Panc1 (cell line): ENCODE measurements around the gene ZNF804A. TPM values are rescaled to one million over a fixed set of nuclear protein-coding genes. Genes with fewer than 3 reads are reported as not detected.

Experiments
- ATAC-seq: fragments of 200-7000 bp; cut with Tn5 transposase; 2 replicates; pipeline ENCODE4 v1.9.1; 2020; ENCODE audit warnings: mild to moderate bottlenecking, moderate library complexity
- BruUV-seq: library from RNA; stranded (reverse); fragments of 400-500 nt; replicated peaks from 2 replicates; lab custom pipeline; 2021; lab: Mats Ljungman, UMichigan
- CTCF ChIA-PET: fragments of 300-600 bp; sonication (Branson Sonifier 250); formaldehyde crosslinking; loops from one replicate; lab custom pipeline; 2022; ENCODE audit warnings: antibody characterized with exemption; lab: Charles Lee
- POLR2A ChIA-PET: fragments of 300-600 bp; sonication (Branson Sonifier 250); formaldehyde crosslinking; loops from one replicate; lab custom pipeline; 2022; ENCODE audit warnings: antibody characterized with exemption; lab: Charles Lee
- DNase-seq: peaks from one replicate; pipeline ENCODE4 v3.0.0-alpha.2; 2010; ENCODE audit warnings: low read depth, low spot score
- H3K27ac ChIP-seq: 2 replicates; pipeline ENCODE4 v1.5.1; 2011; ENCODE audit warnings: mild to moderate bottlenecking, low read length, inconsistent platforms
- H3K27me3 ChIP-seq: fragments of 200-500 bp; sonication (Bioruptor generic); 2 replicates; pipeline ENCODE4 v1.6.0; 2014; ENCODE audit warnings: low read length, inconsistent platforms; ENCODE audit not compliant: control insufficient read depth, insufficient read depth
- H3K36me3 ChIP-seq: fragments of 200-500 bp; sonication (Bioruptor generic); 2 replicates; pipeline ENCODE4 v1.5.1; 2014; ENCODE audit warnings: inconsistent platforms, mild to moderate bottlenecking, low read length, moderate library complexity; ENCODE audit not compliant: control insufficient read depth, insufficient read depth
- H3K4me1 ChIP-seq: 2 replicates; pipeline ENCODE4 v1.5.1; 2011; ENCODE audit warnings: inconsistent platforms, mild to moderate bottlenecking, low read length, moderate library complexity; ENCODE audit not compliant: control insufficient read depth, insufficient read depth
- H3K4me3 ChIP-seq, 2 experiments: 2 replicates each; pipeline ENCODE4 v1.5.1; 2011 to 2012; ENCODE audit warnings: low read depth in 2 of 2, low read length in 2 of 2, mild to moderate bottlenecking in 2 of 2, inconsistent platforms in 1 of 2, moderate library complexity in 1 of 2
- H3K9me3 ChIP-seq: fragments of 200-500 bp; sonication (Bioruptor generic); 2 replicates; pipeline ENCODE4 v1.5.1; 2014; ENCODE audit warnings: low read depth, mild to moderate bottlenecking, inconsistent platforms, low read length, moderate library complexity; ENCODE audit not compliant: control insufficient read depth, insufficient read depth
- CTCF ChIP-seq: fragments of 450-650 bp; IDR thresholded peaks from 2 replicates; pipeline ENCODE4 v1.5.1; 2017; ENCODE audit warnings: mild to moderate bottlenecking
- POLR2AphosphoS5 ChIP-seq: IDR thresholded peaks from 2 replicates; pipeline ENCODE4 v1.6.1; 2012; ENCODE audit warnings: mild to moderate bottlenecking, low read depth, low read length, moderate library complexity
- REST ChIP-seq, 2 experiments: IDR thresholded peaks; 2 replicates each; pipeline ENCODE4 v1.6.1; 2011 to 2012; ENCODE audit warnings: low read depth in 2 of 2, control low read depth in 1 of 2, low read length in 1 of 2, mild to moderate bottlenecking in 1 of 2, moderate library complexity in 1 of 2; ENCODE audit not compliant: insufficient read depth in 1 of 2
- SIN3A ChIP-seq: IDR thresholded peaks from 2 replicates; pipeline ENCODE4 v1.6.1; 2012; ENCODE audit warnings: low read depth, mild to moderate bottlenecking, low read length, moderate library complexity, borderline replicate concordance; ENCODE audit not compliant: insufficient read depth
- TCF7L2 ChIP-seq: IDR thresholded peaks from 2 replicates; pipeline ENCODE4 v1.6.1; 2011; ENCODE audit warnings: mild to moderate bottlenecking, low read depth, low read length, inconsistent platforms
- in situ Hi-C: cut with HindIII; loops from 2 replicates; pipeline ENCODE4 v1.10.0; 2016; ENCODE audit warnings: low sequenced_read_pairs, low pct_unique_long_range_greater_than_20kb
- intact Hi-C: fragments of 100-400 bp; cut with micrococcal nuclease; formaldehyde crosslinking; loops from one replicate; pipeline ENCODE4 v1.10.0; 2022; ENCODE audit not compliant: unreplicated experiment
- total RNA-seq: library from RNA; stranded (reverse); gene quantifications from one replicate; pipeline ENCODE4 v1.2.1, GENCODE V29; 2021; ENCODE audit not compliant: unreplicated experiment

ZNF804A gene
- total RNA-seq, 1 experiment from 2014 or later, result 2.2 TPM

DNA sequence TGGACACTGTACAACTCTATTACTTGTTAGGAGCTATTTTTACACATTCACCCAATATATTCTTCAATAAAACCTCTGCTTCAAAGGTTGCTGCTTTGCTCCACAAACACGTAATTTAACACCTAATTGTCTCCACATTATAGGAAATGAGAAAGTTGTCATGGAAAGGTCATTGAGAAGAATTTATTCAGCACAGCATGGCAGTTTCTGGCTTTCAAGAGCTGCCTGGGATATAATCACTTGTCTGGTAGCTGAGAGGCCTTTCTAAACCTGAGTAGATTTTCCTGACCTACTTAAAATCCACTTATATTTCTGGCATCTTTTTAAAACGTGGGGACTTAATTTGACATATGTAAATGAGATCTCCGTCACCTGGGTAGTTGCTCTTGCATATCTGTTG is 216.1 kb downstream of the ZNF804A start:
- intact Hi-C loops, result no loop called here
- Histone ChIP-seq H3K27me3 (no peaks in the 10 kb centered on the region), H3K36me3 (no peaks in the 10 kb centered on the region), H3K4me3 (no peak overlapping the region), H3K9me3 (no peaks in the 10 kb centered on the region), H3K4me1 (no peaks in the 10 kb centered on the region), H3K27ac (no peak overlapping the region)
- CTCF ChIA-PET, result no interaction called here
- BruUV-seq, result no TSS peak
- DNase-seq (no peak), ATAC-seq (no peak)
- in situ Hi-C loops, result no loop called here
- POLR2A ChIA-PET, result interaction anchor here (0.6 kb wide), 1 partner anchor 1575 kb away, joined by 4 read pairs; no protein-coding TSS in a partner anchor
- TF ChIP-seq TCF7L2, result no peak

GRCh38 chr2:184815824-184816223 is 217.5 kb downstream of the ZNF804A start:
- no TSS peak for BruUV-seq
- H3K27me3 ChIP-seq, result no peaks in the 10 kb centered on the region
- no peaks in the 10 kb centered on the region for H3K4me1 ChIP-seq
- H3K4me3 ChIP-seq, result no peak overlapping the region
- no peaks in the 10 kb centered on the region for H3K9me3 ChIP-seq
- ChIA-PET POLR2A (no interaction called here), CTCF (no interaction called here)
- DNase-seq, result no peak
- no peak for TF ChIP-seq TCF7L2
- TF ChIP-seq POLR2AphosphoS5, result no peak
- TF ChIP-seq SIN3A, result no peak
- no peak for TF ChIP-seq CTCF
- no peak for TF ChIP-seq REST (IDR thresholded peaks at IDR 0.05; ENCODE audit: insufficient read depth in 1 of 2, low read depth in 2 of 2, low read length in 1 of 2)
- intact Hi-C loops (no loop called here), in situ Hi-C loops (no loop called here)
- H3K36me3 ChIP-seq, result no peaks in the 10 kb centered on the region
- no peak overlapping the region for H3K27ac ChIP-seq
- no peak for ATAC-seq

DNA sequence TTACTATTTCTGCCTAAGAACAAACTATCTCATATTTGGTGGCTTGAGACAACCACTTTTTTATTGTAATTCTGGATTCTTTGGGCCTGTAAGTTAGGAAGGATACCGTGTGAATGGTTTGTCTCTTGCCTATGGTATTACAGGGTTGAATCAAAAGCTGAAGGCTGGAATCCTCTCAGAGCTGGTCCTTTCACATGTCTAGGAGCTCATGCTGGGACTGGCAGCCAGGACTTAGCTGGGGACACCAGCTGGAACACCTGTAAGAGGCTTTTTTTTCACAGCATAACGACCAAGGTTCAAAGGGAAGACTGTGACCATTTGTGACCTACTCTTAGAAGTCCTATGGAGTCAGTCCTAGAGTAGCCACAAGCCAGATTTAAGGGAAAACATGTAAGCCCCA is 226.3 kb downstream of the ZNF804A start:
- intact Hi-C loops, result no loop called here
- no peaks in the 10 kb centered on the region for H3K9me3 ChIP-seq
- ATAC-seq, result no peak
- no peaks in the 10 kb centered on the region for H3K4me1 ChIP-seq
- TF ChIP-seq TCF7L2 (no peak), CTCF (no peak), SIN3A (no peak), POLR2AphosphoS5 (no peak), REST (IDR thresholded peaks at IDR 0.05; ENCODE audit: insufficient read depth in 1 of 2, low read depth in 2 of 2, low read length in 1 of 2) (no peak)
- ChIA-PET CTCF (no interaction called here), POLR2A (no interaction called here)
- in situ Hi-C loops, result no loop called here
- BruUV-seq, result no TSS peak
- DNase-seq, result no peak
- no peaks in the 10 kb centered on the region for H3K36me3 ChIP-seq
- H3K4me3 ChIP-seq, result no peak overlapping the region
- no peaks in the 10 kb centered on the region for H3K27me3 ChIP-seq
- no peak overlapping the region for H3K27ac ChIP-seq
